ENCODE measurements around the gene SCRT2. TPM values are rescaled to one million over a fixed set of nuclear protein-coding genes. Genes with fewer than 3 reads are reported as not detected.

Gene SCRT2
- total and polyA plus RNA-seq, 2 experiments from 2014 or later, result not detected

GRCh38 chr20:611843-612185, 63.8 kb downstream of the SCRT2 start:
- Histone ChIP-seq H4K20me1 (ENCODE audit: insufficient read depth) (no peaks in the 10 kb centered on the region), H3K36me3 (ENCODE audit: low read depth) (no peaks in the 10 kb centered on the region), H3K4me1 (ENCODE audit: insufficient read depth) (no peaks in the 10 kb centered on the region), H3K4me3 (no peak overlapping the region), H3K4me2 (ENCODE audit: unreplicated experiment) (no peak overlapping the region), H3K27ac (no peak overlapping the region), H3K9ac (no peak overlapping the region), H2AFZ (no peak overlapping the region), H3K9me2 (ENCODE audit: insufficient read depth) (no peaks in the 10 kb centered on the region), H3F3A (ENCODE audit: insufficient read depth) (no peaks in the 10 kb centered on the region), H3K9me3 (ENCODE audit: low read depth) (no peaks in the 10 kb centered on the region), H3K79me2 (ENCODE audit: insufficient read depth) (no peaks in the 10 kb centered on the region), H3K27me3 (replicated peaks; ENCODE audit: insufficient read depth) (peaks cover 52% of the 10 kb centered on the region)
- 8 to 16% methylated on average over 4 to 7 of the region's 8 CpGs for WGBS, 2 experiments (ENCODE audit: low coverage in 1 of 2, low lambda C conversion rate in 2 of 2, missing lambda C conversion rate in 2 of 2)
- TF ChIP-seq EZH2 (IDR thresholded peaks at IDR 0.05; ENCODE audit: insufficient read depth, poor library complexity, severe bottlenecking) (no peak), EZH2phosphoT487 (IDR thresholded peaks at IDR 0.05; ENCODE audit: insufficient read depth, low read depth) (no peak)
- DNase-seq, result no peak
- in situ Hi-C loops (cut with MboI), result no loop called here

Other genes with a start within 250 kb of the SCRT2 start
- 43.3 and 51.4 TPM in 2 replicates for gene TBC1D20, start 213.3 kb downstream of the SCRT2 start, total RNA-seq (2014; rRNA removed; shearing (Covaris generic))
- 31.0 and 33.0 TPM in 2 replicates for gene TBC1D20, start 213.3 kb downstream of the SCRT2 start, polyA plus RNA-seq (2016; fragmentation: Nextera tagmentation; extraction: Ambion mirVana)
- 98.8 and 110 TPM in 2 replicates for gene CSNK2A1, start 132.0 kb downstream of the SCRT2 start, total RNA-seq (2014; rRNA removed; shearing (Covaris generic))
- 69.0 and 74.4 TPM in 2 replicates for gene CSNK2A1, start 132.0 kb downstream of the SCRT2 start, polyA plus RNA-seq (2016; fragmentation: Nextera tagmentation; extraction: Ambion mirVana)
- gene TCF15, start 65.5 kb downstream of the SCRT2 start, total RNA-seq (2014; rRNA removed; shearing (Covaris generic)), result not detected in 2 replicates
- not detected in 2 replicates for gene TCF15, start 65.5 kb downstream of the SCRT2 start, polyA plus RNA-seq (2016; fragmentation: Nextera tagmentation; extraction: Ambion mirVana)
- 83.3 and 94.1 TPM in 2 replicates for gene SRXN1, start 22.6 kb downstream of the SCRT2 start, total RNA-seq (2014; rRNA removed; shearing (Covaris generic))
- gene SRXN1, start 22.6 kb downstream of the SCRT2 start, polyA plus RNA-seq (2016; fragmentation: Nextera tagmentation; extraction: Ambion mirVana), result 57.8 and 58.6 TPM in 2 replicates
- not detected in 2 replicates for gene SLC52A3, start 92.7 kb upstream of the SCRT2 start, total RNA-seq (2014; rRNA removed; shearing (Covaris generic))
- gene SLC52A3, start 92.7 kb upstream of the SCRT2 start, polyA plus RNA-seq (2016; fragmentation: Nextera tagmentation; extraction: Ambion mirVana), result not detected in 2 replicates
- 2.6 and 5.6 TPM in 2 replicates for gene FAM110A, start 157.9 kb upstream of the SCRT2 start, total RNA-seq (2014; rRNA removed; shearing (Covaris generic))
- gene FAM110A, start 157.9 kb upstream of the SCRT2 start, polyA plus RNA-seq (2016; fragmentation: Nextera tagmentation; extraction: Ambion mirVana), result 3.8 and 5.0 TPM in 2 replicates
- not detected in 2 replicates for gene ANGPT4, start 240.5 kb upstream of the SCRT2 start, total RNA-seq (2014; rRNA removed; shearing (Covaris generic))
- not detected in 2 replicates for gene ANGPT4, start 240.5 kb upstream of the SCRT2 start, polyA plus RNA-seq (2016; fragmentation: Nextera tagmentation; extraction: Ambion mirVana)

Measured in GM23248 (cell line).